Stimulated activated CD4-positive, alpha-beta T cell treated with anti-CD3 and anti-CD28 coated beads, Interleukin-4, amount 100 ng/mL, for 24 hours (primary cell): ENCODE data around the gene CACHD1.
"Not testable (repeated sequence)": the region's sequence is repeated elsewhere in the genome, so short reads cannot be mapped to it uniquely, and the experiment has no call there.

Source experiments
- DNase-seq: peaks from one replicate; pipeline ENCODE4 v3.0.0-alpha.2; 2020

Gene CACHD1

DNA sequence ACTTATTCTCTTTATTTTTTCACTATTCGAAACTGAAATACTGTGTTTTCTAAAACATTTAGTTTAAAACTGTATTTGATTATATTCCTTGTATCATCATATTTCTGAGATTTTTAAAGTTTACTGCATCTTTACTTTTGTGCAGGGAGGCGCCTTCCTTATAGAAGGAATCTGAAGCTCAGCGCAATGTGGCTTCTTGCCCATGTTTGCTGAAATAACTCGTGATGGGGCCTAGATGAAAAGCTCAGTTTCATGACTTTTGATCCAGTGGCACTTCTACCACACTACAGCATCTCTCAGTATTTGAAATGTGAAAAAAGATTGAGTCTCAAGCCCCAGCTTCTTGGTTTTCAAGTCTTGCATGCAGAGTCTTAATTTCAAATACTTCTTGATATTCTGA is 28.4 kb downstream of the CACHD1 start:
- no peak for DNase-seq

DNA sequence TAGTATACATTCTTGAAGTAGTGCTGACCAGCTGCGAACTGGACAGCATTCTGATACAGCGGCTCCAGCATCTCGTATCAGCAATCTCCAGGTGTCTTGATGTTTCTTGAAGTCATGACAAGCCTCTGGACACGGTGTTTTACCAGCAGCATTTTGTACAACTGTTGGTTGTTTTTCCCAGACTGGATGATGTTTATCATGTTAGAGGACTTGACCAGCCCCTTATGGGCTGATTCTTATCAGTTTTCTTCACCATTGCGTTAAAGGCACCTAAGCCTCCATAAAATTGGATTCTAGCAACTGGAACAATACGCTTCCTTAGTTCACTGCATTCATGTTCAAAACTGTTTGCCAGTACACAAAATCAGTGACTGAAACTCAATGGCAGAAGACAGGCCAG is 29.1 kb downstream of the CACHD1 start:
- DNase-seq: no peak

DNA sequence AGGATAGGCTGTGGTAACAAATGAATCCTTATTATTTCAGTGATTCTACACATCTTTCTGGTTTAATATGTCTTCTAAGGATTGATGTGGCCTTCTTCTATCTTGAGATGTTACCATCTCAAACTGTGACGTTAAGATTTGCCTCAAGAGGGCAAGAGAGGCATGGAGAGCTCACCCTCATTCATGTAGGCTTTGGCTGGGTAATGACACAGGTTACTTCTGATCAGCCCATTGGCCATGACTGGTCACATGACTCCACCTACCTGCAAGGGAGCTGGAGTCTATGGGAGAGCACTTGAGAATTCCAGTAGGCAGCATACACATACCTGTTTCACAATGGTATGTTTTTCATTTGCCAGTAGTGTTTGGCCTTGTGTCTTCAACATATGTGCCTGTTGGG is 30.0 kb downstream of the CACHD1 start:
- DNase-seq: no peak

DNA sequence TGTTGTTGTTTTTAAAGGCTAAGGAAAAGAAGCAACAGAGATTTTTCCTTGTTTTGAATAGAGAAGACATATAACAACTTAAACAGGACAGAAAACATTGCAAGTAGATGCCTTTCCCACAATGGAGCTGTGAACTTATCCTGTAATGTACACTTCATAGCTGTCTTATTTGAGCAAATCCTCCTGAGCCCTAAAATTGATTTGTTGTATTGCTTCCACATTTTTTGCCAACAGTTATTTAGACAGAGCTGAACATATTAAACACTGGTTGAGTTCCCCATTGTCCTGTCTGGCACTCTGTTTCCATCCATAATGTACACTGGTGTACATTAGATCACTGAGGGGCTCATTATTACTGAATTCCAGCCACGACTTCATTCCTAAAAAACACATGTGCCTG is 32.2 kb downstream of the CACHD1 start:
- no peak for DNase-seq

DNA sequence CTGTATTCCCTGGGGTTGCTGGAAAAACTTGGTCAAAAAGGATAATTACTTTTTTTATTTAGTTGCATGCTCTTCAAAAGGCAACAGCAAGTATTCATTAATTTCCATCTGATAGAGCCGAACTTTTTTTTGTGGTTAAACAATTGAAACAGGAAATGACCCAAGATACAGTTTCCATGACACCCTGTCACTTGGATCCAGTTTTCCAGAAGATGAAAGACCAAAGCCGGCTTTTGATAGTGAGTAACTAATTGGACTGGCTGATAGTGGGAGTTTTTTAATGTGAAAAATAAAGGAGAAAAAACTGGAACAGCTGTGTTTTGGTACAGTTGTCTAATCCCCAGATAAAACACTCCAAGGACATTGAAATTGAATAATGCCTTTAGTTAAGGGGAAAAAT is 33.0 kb downstream of the CACHD1 start:
- no peak for DNase-seq

DNA sequence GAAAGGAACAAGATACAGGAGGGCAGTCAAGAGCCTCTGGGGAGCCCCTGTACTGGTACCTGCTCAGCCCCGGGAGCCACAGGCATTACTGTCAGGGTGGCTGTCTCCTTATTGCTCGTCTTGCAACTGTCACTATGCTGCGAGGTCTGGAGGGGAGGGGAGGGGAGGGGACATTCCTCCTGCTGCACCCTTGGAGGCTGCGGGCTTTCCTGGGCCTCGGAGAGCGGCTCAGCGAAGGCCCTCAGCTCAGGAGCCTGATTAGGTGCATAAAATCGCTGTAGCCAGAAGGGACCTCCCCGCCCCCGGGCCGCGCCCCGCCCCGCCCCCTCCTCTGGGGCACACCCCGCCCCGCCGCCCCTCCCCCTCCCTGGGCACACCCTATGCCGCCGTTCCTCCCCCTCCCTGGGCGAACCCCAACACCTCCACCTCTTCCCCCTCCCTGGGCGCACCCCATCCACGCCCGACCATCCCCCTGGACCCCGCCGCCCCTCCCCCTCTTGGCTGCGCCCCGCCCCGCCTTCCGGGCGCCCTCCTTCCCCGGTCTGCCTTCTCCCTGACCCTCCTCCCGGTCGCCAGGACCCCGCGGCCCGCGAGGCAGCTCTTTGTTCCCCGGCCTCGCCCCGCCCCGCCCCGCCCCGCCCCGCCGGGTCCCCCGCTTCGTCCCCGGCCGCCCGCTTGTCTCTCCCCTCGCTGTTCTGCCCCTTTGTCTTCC is 35.5 kb downstream of the CACHD1 start:
- peak; percentile 14 for DNase-seq

DNA sequence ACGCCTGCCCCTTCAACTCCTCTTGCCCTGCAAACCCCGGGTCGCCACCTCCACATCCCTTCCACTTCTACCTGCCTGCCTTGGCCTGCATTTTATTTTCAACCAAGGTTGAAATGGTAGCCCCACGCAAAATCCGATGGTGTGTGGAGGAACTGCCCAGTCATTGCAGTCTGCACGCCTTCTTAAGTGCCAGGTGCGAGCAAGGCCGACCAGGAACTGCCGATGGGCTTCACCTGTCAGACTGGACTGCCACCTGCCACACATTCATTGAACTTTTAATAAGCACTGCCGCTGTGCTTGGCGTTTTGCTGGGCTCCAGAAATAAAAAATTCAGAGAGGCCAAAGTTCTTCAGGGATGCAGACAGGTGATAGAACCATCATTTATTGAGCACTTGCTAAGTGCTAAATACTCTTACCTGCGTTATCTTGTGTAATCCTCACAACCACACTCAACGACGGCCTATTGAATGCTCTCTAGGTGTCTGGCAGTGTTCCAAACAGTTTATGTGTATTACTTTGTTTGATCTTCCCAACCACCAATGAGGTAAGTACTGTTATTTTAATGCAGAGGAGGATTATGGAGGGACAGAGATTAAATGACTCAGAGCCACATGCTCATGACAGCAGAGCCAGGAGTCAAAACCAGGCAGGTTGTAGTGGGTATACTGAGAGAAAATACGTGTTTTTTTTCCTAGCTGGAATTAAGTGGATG is 36.2 kb downstream of the CACHD1 start:
- peak; percentile 4 for DNase-seq

DNA sequence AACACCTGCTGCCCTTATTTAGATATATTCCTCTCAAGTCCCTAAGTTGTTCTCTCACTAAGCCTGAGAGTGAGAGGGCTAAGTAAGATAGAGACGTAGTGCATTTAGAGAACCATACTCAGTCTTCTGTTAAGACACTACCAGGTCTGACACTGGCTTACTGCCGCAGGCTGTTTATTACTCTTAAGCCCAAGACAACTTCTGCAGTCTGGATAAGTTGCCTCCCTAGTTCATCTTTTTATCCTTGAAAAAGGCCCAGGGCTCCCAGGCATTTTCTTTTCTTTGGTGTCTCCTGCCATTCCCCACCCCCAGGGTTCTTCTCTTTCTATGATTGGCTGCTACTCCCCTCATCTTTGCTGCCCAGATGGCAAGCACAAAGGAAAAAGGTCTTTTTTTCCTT is 38.7 kb downstream of the CACHD1 start:
- no peak for DNase-seq

DNA sequence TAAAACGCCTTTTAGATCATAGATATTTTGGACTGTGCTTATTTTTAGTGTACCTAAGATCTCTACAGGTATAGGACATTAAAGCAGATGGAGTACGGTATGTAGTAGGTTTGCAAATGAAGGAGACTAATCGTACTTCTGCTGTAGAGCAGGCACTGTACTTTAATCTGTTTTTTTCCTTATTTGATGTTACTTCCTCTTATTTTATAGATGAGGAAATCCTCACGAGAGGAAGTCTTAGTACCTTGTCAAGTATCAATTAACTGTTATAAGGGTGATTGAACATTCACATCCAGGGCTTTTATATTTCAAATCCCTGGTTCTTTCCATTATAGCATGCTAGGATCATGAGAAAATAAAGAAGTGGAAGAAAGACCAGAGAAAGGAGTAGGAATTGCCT is 41.1 kb downstream of the CACHD1 start:
- no peak for DNase-seq

DNA sequence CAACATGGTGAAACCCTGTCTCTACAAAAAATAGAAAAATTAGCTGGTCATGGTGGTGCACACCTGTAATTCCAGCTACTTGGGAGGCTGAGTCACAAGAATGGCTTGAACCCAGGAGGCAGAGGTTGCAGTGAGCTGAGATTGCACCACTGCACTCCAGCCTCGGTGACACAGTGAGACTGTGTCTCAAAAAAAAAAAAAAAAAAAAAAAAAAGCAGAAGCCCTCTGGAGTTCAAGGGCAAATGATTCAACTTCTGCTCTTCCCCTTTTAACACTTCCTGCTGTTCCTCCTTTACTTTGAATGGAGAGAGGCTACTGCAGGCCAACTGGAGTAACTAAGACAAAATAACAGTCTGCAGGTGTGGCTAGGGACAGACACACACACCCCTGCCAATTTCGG is 42.3 kb downstream of the CACHD1 start:
- DNase-seq: not testable (repeated sequence)

DNA sequence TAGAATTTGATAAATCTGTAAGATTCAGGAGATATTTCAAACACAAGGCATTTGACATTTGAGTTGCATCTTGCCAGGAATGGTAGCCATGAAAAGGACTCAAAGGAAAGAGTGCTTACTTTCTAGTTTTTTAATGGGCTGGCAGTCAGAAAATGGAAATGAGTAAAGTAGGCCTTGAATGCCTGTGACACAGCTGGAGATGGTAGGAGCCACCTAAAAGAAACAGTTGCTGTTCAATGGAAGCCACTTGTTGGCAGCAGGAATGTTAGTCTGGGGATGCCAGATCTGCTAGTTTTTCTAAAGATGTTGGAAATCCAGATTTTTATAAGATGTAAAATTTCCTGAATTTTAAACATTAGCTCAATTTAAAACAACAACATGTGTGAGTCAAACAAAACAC is 43.6 kb downstream of the CACHD1 start:
- no peak for DNase-seq

DNA sequence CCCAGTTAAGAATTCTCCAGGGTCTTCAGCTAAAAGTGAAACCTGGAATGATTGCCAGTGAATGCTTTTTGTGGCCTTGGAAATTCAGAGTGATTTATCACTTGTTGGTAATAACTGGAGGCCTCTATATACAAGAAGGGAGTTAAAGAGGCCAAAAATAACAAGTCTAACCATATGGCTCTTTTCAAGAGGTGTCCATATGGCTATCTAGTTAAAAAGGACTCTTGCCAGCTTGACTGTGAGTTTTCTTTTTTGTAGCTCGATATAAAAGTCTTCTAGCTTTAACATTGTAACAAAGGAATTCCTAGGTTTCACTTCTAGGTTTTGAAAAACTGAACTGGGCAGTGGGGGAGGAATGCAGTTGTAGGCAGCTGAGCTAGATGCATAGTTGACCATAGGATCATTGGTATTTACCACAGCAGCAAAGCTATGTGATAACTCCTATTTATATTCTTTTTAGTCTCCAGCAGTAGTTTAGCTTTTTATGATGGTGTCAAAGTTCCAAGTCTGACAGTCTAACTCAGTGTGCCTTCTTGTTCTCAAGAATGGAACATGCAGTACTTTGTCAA is 44.4 kb downstream of the CACHD1 start:
- no peak for DNase-seq

DNA sequence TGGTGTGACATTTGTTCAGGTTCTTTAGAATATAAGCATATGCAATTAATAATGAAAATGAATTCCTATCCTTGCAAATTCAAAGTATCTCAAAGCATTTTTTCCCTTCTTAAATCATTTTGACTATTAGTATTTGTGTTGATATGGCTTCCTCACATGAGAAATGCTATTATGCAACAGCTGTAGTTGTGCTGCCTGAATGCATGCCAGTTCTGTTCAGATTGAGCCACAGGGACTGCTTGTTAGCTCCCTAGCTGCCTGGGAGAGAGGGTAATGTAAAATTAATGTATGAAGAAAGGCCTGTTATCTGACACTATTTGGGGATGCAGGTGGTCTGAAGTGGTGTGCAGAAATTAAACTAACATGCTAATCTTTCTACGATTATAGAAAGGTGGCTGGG is 45.5 kb downstream of the CACHD1 start:
- no peak for DNase-seq

DNA sequence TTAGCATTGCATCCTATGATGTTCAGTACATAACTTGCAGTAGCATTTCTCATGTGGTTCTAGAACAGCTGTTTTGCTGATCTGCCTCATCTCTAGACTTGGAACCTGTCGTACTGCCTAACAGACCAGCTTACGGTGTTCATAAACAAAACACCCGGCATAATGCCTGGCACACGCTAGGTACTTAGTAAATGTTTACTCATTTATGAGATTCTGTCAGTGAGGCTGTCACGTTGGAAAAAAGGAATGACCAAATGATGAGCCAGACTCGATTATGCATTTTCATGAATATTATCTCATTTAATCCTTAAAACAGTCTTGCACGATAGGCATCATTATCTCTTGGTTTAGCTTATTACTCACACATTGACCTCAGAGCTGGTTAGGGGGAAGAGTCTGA is 46.4 kb downstream of the CACHD1 start:
- DNase-seq: no peak

DNA sequence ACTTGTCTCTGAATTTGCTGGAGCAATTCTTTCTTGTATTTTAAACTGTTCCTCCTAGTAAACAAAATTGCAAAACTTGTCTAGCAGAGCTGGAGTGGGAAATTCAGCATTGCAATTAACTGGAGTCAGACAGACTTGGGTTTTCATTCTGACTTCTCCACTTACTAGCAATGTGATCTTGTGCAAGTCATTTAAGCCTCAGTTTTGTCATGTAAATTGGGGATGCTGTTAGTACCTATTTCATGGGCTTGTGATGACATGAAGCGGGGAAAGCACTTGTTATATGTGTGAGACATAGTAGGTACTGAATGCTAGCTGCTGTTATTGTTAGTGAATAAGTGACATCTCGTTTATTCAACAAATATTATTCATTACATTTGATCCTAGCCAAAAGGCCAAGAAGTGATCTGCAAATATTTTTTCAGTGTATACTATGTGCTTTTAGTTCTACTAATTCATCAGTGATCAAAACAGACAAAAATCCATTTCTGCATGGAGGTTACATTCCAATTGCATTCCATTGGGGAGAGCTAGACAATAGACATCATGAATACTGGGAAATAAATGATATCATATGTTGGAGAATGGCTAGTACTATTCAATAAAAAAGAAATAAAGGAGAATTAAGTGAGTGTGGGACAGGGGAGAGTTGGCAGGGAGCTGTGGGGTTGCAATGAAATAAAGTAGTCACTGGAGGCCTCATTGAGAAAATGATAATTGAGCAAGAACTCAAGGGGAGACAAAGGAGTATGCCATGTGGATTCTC is 47.1 kb downstream of the CACHD1 start:
- DNase-seq: no peak

DNA sequence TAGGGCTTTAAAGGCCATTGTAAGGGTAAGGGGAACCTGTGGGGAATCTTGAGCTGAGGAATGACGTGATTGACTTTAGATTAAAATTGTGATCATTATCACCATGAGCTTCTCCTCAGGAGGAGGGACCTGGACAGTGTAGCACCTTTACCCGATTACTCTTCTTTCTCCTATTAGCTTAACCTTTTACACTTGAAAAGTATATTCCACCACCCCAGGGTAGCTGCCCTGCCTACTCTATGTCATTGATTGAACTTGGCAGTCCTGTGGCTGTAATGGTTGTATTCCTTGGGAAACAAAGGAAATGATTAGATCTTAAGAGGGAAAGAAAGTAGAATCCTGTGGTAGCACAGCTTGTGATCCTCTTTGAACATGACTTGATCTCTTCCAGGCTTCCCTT is 47.7 kb downstream of the CACHD1 start:
- no peak for DNase-seq

DNA sequence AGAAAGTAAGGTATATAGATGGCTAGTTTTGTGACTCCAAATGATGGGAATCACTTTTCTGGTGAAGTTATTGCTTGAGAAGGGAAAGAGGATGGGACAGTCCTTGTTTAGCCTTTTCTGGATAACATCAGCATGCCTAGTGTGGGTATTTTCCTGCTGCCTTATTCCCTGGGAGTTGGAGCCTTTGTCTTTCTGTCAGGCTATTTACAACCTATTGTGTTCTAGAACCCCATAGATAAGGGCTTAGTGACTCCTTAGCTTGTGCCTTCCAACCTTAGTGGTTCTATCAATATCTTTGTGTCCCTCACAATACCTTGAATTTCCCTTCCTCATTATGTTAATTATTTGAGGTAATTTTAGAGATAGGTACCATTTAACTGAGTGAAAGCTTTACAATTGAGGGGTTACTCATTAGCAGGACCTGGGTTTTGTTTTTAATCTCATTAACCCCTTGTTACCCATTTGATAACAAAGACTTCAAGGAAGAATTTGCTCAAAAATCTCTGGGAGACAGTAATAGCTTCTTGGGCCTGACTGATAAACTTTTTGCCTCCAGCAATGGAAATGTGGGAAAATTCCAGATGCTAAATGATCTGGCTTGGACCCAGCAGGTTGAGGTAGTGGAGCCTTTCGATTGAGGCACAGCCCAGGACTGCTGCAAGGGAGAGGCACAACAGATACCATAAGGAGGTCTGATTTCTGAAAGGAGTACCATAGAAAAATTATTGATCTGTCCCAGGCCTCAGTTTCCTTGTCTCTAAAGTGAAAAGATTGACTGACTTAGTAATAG is 49.0 kb downstream of the CACHD1 start:
- DNase-seq: no peak

DNA sequence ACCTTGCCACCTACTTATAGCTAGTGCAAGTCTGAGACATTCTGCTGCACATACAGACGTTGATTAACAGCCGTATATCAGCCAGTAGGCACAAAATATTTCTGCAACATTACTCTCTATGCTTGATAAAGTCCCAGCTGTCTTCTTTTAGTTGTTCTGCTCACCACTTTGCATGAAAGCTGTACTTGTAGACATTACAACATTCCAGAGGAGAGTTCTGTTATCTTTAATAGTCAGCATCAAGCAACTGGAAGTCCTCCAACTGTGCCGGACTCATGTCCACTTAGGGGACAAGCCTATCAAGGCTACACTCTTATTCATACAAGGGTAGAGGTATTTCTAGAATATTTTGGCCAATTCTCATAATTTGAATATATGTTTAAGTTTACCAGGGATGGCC is 50.0 kb downstream of the CACHD1 start:
- no peak for DNase-seq

DNA sequence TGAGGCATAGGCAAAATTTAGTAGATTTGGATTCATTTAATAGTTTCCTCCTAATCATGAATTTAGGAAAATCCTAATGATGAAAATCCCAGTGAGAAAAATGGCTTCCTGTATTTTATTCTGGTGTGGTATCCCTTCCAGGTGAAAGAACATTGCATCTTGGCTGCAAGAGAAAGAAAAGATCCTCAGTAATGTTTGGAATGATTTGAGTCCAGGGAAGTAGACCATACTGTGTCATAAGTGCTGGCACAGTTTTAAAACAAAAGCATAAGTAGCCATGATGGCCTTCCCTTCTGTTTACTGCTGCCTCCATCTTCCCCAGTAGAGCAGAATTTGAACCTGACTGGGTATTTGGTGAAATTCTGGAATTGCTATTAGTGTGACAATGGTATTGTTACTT is 52.8 kb downstream of the CACHD1 start:
- no peak for DNase-seq

DNA sequence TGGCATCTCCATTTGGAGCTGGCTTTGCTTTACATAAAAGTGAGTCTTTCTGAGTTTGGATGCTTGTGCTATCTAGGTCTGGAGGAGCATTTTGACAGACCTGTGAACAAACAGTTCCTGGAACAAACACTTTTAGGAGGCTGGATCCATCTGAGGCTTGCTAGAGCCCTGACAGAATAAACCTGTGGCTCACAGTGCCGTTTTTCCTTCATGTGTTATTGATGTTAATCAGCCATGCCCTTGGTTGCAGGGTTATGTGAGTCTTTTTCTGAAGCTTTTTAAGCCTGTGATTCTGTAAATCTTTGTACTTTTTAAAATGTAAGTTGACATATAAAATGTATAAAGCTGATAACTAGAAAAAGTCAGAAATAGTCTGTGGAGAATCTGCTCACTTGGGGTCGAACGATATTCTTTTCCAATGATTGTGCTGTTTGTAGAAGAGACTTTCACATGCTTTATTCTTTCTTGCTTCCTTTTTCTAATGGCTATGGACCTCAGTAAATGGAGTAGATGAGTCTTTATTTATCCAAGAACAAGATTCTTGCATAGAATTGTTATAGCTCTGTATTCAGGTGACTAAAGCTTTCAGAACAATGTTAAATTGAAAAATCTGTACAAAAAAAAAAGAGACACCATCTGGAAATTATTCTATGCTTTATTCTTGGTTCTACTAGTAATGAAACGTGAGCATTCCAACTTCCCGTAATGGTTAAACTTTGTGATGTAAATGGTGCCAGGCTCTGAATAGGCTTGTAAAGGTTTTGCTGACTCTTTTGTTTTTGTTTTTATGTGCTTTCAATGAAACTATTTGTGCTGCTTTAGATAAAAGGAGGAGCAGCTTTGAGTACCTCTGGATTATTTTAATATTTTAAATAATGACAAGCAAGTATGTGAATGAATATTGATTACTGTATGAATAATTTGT is 53.7 kb downstream of the CACHD1 start:
- no peak for DNase-seq

DNA sequence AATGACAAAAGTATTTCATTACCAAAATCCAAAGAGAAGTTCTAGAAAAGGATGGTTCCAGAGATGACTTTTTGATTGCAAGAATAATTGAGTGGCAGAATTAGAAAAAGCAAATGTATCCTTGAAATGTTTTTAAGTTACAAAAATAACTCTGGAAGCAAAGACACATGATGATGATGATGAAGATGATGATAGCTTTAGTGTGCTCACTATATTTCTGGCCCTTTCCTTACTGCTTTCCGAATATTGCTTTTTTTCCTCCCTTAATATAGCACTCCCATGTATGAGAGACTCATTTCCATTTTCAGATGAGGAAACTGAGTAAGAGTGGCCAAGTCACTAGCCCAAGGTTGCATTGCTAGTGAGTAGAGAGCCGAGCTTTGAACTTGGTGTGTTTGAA is 54.7 kb downstream of the CACHD1 start:
- DNase-seq: no peak
